IPS-11a (cell line): ENCODE results near the gene SUGCT.
"Not testable (repeated sequence)": the region's sequence is repeated elsewhere in the genome, so short reads cannot be mapped to it uniquely, and the experiment has no call there.

Experiments
- H3K4me3 ChIP-seq: one replicate; pipeline ENCODE4 v1.5.1; 2013; ENCODE audit warnings: low read depth, low read length, control low read depth

SUGCT gene

GRCh38 chr7:40602351-40602750 is 467.5 kb downstream of the SUGCT start:
- H3K4me3 ChIP-seq, result not testable (repeated sequence)

- H3K4me3 ChIP-seq, result no peak overlapping the region
Observed at GRCh38 chr7:40604601-40605438, 470.0 kb downstream of the SUGCT start.

DNA sequence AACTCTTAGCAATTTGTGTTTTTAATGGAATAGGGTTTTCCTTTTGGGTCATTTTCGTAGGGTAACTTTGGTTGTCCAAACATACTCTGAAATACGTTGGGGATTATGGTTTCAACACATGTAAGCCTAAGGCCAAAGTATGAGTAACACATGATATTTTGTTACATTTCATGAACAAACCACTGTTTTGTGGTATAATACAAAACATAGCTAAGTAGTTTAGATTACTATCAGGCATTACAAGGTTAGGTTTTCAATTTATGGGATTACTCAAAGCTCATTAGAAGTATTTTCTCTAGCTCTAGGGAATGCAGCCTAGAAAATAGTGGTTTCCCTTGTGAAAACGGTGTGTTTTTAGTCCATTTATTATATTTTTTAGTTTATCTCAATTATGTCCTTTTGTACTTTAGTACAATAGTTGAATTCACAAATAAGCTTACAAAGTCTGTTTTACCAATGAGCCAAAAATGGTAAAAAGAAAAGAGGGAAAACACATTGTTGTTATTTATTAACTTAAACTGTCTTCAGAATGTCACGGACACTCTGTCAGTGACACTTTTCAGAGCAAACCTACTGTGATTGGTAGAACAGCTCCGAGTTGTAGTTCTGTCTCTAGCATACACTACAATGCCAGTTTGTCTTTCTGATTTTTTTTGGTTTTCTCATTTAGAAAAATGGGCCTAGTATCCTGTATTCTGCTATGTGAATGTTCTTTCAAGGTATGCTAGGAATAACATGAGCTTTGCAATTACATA is 473.7 kb downstream of the SUGCT start:
- no peak overlapping the region for H3K4me3 ChIP-seq

DNA sequence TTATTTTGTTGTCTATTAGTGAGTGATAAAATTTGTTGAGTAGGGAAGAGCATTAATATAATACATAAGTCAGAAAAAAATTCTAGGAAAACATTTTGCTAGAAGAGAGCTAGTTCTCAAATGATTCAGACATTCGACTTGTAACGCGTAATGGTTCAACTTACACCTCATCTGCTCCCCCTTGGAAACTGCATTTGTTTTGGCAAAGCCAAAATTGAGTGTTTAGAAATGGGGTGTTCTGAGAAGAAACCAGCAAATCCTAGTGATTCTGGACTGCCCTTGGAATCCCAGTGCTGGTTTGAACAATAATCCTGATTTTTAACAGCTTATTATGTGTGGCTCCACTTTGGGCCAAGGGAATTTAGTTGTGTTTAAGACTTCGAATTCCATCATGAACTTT is 475.7 kb downstream of the SUGCT start:
- no peak overlapping the region for H3K4me3 ChIP-seq

DNA sequence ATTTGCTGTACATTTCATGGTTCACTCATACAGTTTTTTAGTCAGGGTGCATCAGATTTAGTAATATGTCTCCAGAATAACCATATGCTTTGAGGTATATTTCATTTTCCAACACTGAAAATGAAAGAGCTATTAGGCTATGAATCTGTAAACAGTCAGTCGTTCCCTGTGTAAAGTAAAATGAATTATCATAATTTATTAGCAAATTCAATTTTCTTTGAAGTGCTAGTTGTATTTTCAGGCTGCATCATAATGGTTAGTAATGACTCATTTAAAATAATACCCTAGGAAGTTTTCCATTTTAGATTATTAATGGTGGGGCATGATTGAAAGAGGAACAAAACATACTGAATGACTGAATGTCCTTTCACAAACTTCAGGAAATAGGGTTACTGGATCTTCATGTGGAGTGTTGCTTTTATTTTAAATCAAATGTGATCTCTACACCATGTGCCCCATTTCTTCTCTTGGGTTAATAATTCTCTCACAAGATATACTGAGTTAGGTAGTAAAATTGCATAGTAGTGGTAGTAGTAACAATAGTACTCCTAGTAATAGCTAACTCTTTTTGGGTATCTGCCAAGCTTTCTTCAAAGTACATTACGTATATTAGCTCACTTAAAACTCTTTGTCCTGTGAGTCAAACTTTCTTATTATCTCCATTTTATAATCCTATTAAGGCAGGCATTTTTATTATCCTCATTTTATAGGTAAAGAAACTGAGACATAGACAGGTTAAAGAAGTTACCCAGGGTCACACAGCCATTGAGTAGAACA is 476.5 kb downstream of the SUGCT start:
- H3K4me3 ChIP-seq, result no peak overlapping the region

GRCh38 chr7:40612298-40612697 is 477.5 kb downstream of the SUGCT start:
- H3K4me3 ChIP-seq, result no peak overlapping the region

GRCh38 chr7:40619647-40620046 is 484.8 kb downstream of the SUGCT start:
- H3K4me3 ChIP-seq, result no peak overlapping the region

DNA sequence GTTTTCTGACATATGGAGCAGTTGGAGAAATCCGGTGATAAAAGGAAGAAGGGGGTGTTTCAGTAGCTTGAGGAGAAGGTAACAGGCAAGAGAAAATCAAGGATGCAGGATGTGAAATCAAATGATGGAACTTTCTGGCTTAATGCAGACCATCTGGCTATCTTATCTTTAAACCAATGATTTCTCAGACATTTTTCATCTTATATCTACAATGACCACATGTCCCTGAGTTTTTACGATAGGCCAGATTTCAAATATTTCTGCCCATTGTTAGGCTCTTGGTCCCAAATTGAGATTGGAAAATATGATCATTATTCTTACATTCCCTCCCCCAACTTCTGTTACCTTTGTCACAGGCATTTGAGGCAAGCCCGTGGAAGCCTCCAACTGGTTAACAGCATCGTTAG is 486.8 kb downstream of the SUGCT start:
- H3K4me3 ChIP-seq, result no peak overlapping the region

DNA sequence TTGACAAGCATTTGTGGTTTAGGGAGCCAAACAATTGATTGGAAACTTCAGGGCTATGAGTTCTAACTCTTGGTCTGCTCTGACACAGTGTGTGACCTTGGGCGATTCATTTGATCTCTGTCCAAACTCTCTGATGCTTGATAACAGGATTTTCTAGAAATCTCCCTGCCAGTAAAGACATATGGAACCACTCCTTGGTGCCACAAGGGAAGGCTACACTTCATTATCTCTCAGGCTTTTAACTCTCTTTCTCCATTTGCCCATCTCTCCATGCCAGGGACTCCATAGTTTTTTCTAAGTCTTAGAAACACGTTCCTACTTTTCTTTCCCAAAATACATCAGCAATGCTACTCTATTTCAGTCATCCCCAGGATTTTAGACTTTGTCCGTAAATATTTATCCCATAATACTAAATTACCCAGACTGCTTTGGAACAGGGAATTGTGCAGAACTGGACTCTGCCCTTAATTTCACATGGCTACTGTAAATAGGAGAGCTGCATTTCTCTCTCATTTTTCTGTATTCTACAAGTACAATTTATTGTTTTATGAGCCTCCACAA is 488.2 kb downstream of the SUGCT start:
- no peak overlapping the region for H3K4me3 ChIP-seq

GRCh38 chr7:40623863-40624262 is 489.1 kb downstream of the SUGCT start:
- H3K4me3 ChIP-seq, result no peak overlapping the region

DNA sequence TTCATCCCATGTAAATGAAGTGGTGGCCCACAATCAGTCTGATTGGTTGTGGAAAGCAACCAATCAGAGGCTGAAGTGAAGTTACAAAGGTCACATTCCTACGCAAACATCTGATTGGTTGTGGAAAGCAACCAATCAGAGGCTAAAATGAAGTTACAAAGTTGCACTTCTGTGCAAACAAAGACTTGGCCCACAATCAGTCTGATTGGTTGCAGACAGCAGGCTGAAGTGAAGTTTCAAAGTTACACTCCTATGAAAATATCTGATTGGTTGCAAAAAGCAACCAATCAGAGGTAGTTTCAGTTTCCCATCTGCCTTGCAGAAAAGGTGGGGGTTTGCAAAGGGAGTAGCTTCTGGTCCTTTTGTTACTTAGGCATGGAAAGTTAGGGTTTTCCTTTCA is 492.6 kb downstream of the SUGCT start:
- H3K4me3 ChIP-seq, result not testable (repeated sequence)

- no peak overlapping the region for H3K4me3 ChIP-seq
Observed at GRCh38 chr7:40629891-40630290, 495.1 kb downstream of the SUGCT start.

- no peak overlapping the region for H3K4me3 ChIP-seq
Observed at GRCh38 chr7:40634118-40634517, 499.3 kb downstream of the SUGCT start.

- no peak overlapping the region for H3K4me3 ChIP-seq
Observed at GRCh38 chr7:40638545-40639320, 503.9 kb downstream of the SUGCT start.

- H3K4me3 ChIP-seq, result no peak overlapping the region
Observed at GRCh38 chr7:40640566-40640965, 505.8 kb downstream of the SUGCT start.

DNA sequence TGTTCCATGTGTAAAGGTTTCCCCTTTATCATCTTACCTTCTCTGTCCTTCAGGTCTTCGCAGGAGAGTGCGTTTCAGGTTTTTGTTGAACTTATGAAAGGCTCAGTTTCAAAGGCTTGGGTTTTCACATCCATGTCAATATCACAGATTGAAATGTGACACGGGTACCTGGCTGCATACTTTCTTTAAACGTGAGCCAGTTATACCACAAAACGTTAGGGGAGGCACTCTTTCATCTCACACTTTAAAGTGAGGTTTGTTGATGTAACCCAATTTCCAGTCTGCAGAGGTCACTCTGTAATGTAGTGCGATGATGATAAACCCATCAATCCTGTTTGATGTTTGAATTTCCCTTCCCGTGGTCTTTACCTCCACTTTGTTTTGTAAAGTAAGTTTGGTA is 506.9 kb downstream of the SUGCT start:
- H3K4me3 ChIP-seq, result no peak overlapping the region

GRCh38 chr7:40643664-40644063 is 508.9 kb downstream of the SUGCT start:
- no peak overlapping the region for H3K4me3 ChIP-seq

- no peak overlapping the region for H3K4me3 ChIP-seq
Observed at GRCh38 chr7:40644454-40645188, 509.8 kb downstream of the SUGCT start.

DNA sequence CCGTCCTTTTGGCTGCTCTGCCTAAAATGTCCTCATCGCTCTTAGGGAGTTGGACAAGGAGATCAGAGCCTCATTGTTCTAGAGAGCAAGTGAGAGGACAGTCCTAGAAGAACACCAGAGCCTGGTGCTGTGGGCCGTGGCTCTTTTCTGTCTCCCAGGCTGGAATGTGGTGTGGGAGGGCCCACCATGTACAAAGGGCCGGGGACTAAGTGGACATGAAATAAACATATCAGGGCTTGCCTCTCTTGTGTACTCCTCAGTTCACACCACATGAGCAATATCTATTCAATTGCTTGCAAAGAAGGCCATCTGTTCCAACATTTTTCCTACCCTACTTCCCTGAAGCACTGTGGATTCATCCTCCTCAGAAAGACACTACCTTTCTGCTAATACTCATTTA is 510.4 kb downstream of the SUGCT start:
- no peak overlapping the region for H3K4me3 ChIP-seq

GRCh38 chr7:40646717-40647116 is 511.9 kb downstream of the SUGCT start:
- no peak overlapping the region for H3K4me3 ChIP-seq
